Uterus (tissue), 4 donors: ENCODE measurements around the gene DOCK1. TPM values are rescaled to one million over a fixed set of nuclear protein-coding genes. Genes with fewer than 3 reads are reported as not detected.

ENCODE experiments used
- DNase-seq, 2 donors: peaks; one replicate each; pipeline ENCODE4 v3.0.0-alpha.2; 2019 to 2020
- H3K27ac ChIP-seq, 2 donors: fragments of 200-600 bp; sonication (generic); 1 replicate in 1 of 2; 2 replicates in 1 of 2; pipeline ENCODE4 v1.5.1; 2016 to 2018
- H3K27me3 ChIP-seq, 2 donors: fragments of 200-600 bp; sonication (generic); one replicate each; pipeline ENCODE4 v1.5.1; 2018 to 2019; ENCODE audit warnings: control low read depth in 1 of 2
- H3K36me3 ChIP-seq, 2 donors: fragments of 200-600 bp; sonication (generic); one replicate each; pipeline ENCODE4 v1.5.1; 2019; ENCODE audit warnings: control low read depth in 1 of 2
- H3K4me1 ChIP-seq, 2 donors: fragments of 200-600 bp; sonication (generic); one replicate each; pipeline ENCODE4 v1.5.1; 2018 to 2019; ENCODE audit warnings: control low read depth in 1 of 2
- H3K4me3 ChIP-seq, 2 donors: fragments of 200-600 bp; sonication (generic); 1 replicate in 1 of 2; 2 replicates in 1 of 2; pipeline ENCODE4 v1.5.1; 2018 to 2019; ENCODE audit warnings: mild to moderate bottlenecking in 1 of 2
- H3K9me3 ChIP-seq, 2 donors: fragments of 200-600 bp; sonication (generic); one replicate each; pipeline ENCODE4 v1.5.1; 2019; ENCODE audit warnings: control low read depth in 1 of 2
- CTCF ChIP-seq, 4 experiments: fragments of 200-600 bp in 2 of 4; fragments of 450-650 bp in 2 of 4; sonication (generic) in 2 of 4; IDR thresholded peaks; one replicate each; pipeline ENCODE4 v1.5.1; 2016 to 2019; ENCODE audit warnings: antibody characterized with exemption in 4 of 4, mild to moderate bottlenecking in 2 of 4, moderate library complexity in 1 of 4
- POLR2A ChIP-seq, 2 donors: fragments of 450-650 bp; IDR thresholded peaks; one replicate each; pipeline ENCODE4 v1.6.1; 2016; ENCODE audit warnings: antibody characterized with exemption in 2 of 2, mild to moderate bottlenecking in 1 of 2, moderate library complexity in 1 of 2
- intact Hi-C: fragments of 100-400 bp; cut with DNase I; formaldehyde crosslinking; loops from one replicate; pipeline ENCODE4 v1.15.1; 2023; ENCODE audit warnings: low total_unique reads
- total RNA-seq, 4 donors: library from RNA; depleted of rRNA in 3 of 4; stranded (reverse); fragments of >200 nt in 3 of 4; gene quantifications; one replicate each; pipeline versions ENCODE4 v1.1.0 to v1.2.4, GENCODE V29; 2014 to 2023
- donor health status: DM: yes; HTN: yes; CAD: no.

Gene DOCK1
- total RNA-seq, 4 donors from 2014 or later, result 15.6 to 130 (median 65.0) TPM

GRCh38 chr10:127265288-127265687, 360.1 kb downstream of the DOCK1 start:
- no peak for DNase-seq
- Histone ChIP-seq H3K4me1 (no peaks in the 10 kb centered on the region), H3K27ac (no peak overlapping the region), H3K4me3 (no peak overlapping the region), H3K9me3 (no peaks in the 10 kb centered on the region), H3K36me3 (no peaks in the 10 kb centered on the region), H3K27me3 (no peaks in the 10 kb centered on the region)
- no peak for TF ChIP-seq POLR2A (IDR thresholded peaks at IDR 0.05)
- no peak for TF ChIP-seq CTCF (IDR thresholded peaks at IDR 0.05)
- intact Hi-C loops, result no loop called here

GRCh38 chr10:127266431-127266830, 361.2 kb downstream of the DOCK1 start:
- intact Hi-C loops, result no loop called here
- no peaks in the 10 kb centered on the region for H3K36me3 ChIP-seq
- no peak for DNase-seq
- no peak overlapping the region for H3K4me3 ChIP-seq
- H3K27me3 ChIP-seq, result no peaks in the 10 kb centered on the region
- no peaks in the 10 kb centered on the region for H3K4me1 ChIP-seq
- TF ChIP-seq CTCF (IDR thresholded peaks at IDR 0.05), result no peak
- no peak overlapping the region for H3K27ac ChIP-seq
- H3K9me3 ChIP-seq, result no peaks in the 10 kb centered on the region

GRCh38 chr10:127267442-127267841, 362.2 kb downstream of the DOCK1 start:
- no peak for TF ChIP-seq POLR2A (IDR thresholded peaks at IDR 0.05)
- Histone ChIP-seq H3K36me3 (no peaks in the 10 kb centered on the region), H3K4me3 (no peak overlapping the region), H3K4me1 (no peaks in the 10 kb centered on the region), H3K27me3 (no peaks in the 10 kb centered on the region), H3K27ac (no peak overlapping the region), H3K9me3 (no peaks in the 10 kb centered on the region)
- no peak for DNase-seq
- intact Hi-C loops, result no loop called here

- H3K36me3 ChIP-seq, result no peaks in the 10 kb centered on the region
- H3K9me3 ChIP-seq, result no peaks in the 10 kb centered on the region
- no peak for DNase-seq
- intact Hi-C loops, result no loop called here
- H3K27me3 ChIP-seq, result no peaks in the 10 kb centered on the region
- no peak for TF ChIP-seq POLR2A (IDR thresholded peaks at IDR 0.05)
- TF ChIP-seq CTCF (IDR thresholded peaks at IDR 0.05), result no peak
- H3K4me3 ChIP-seq, result no peak overlapping the region
- H3K27ac ChIP-seq, result no peak overlapping the region
- H3K4me1 ChIP-seq, result no peaks in the 10 kb centered on the region
Observed at GRCh38 chr10:127272076-127272475, 366.8 kb downstream of the DOCK1 start.

GRCh38 chr10:127275272-127275671, 370.0 kb downstream of the DOCK1 start:
- Histone ChIP-seq H3K9me3 (no peaks in the 10 kb centered on the region), H3K27me3 (no peaks in the 10 kb centered on the region), H3K36me3 (no peaks in the 10 kb centered on the region), H3K4me3 (no peak overlapping the region), H3K27ac (no peak overlapping the region), H3K4me1 (no peaks in the 10 kb centered on the region)
- no peak for DNase-seq
- intact Hi-C loops, result no loop called here
- TF ChIP-seq POLR2A (IDR thresholded peaks at IDR 0.05), result no peak

- Histone ChIP-seq H3K9me3 (no peaks in the 10 kb centered on the region), H3K27me3 (no peaks in the 10 kb centered on the region), H3K4me3 (no peak overlapping the region), H3K4me1 (no peaks in the 10 kb centered on the region), H3K27ac (no peak overlapping the region), H3K36me3 (no peaks in the 10 kb centered on the region)
- intact Hi-C loops, result no loop called here
- no peak for DNase-seq
- TF ChIP-seq POLR2A (IDR thresholded peaks at IDR 0.05), result no peak
- TF ChIP-seq CTCF (IDR thresholded peaks at IDR 0.05), result no peak
Observed at GRCh38 chr10:127275793-127276450, 370.7 kb downstream of the DOCK1 start.
